ENCODE data around the gene TMEFF2.

DNA sequence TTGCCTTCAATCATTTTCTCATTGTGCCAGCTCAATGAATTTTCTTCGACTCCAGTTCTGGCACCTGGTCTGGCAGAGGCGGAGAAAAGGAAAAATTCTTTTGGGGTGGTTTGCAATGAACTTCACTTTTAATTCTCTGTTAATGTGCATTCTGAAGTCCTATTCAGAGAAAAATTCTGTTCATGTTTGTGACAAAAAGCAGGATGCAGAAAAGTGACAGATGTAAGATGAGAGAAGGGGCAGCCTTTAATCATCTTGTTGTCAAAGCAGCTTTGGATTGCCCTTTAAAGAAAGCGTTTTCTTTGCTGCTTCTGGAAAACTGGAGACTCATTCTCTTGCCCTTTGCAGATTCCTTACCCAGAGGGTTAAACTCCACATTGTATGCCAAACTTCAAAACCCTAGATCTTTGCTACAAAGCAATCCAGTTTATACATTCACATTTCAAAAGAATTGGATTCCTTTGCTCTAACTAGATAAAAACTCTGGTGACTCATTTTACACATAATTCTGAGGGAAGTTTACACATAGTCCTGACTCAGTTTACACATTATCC lies 253.3 kb downstream of the TMEFF2 start:
- TF ChIP-seq, protein P1, sequence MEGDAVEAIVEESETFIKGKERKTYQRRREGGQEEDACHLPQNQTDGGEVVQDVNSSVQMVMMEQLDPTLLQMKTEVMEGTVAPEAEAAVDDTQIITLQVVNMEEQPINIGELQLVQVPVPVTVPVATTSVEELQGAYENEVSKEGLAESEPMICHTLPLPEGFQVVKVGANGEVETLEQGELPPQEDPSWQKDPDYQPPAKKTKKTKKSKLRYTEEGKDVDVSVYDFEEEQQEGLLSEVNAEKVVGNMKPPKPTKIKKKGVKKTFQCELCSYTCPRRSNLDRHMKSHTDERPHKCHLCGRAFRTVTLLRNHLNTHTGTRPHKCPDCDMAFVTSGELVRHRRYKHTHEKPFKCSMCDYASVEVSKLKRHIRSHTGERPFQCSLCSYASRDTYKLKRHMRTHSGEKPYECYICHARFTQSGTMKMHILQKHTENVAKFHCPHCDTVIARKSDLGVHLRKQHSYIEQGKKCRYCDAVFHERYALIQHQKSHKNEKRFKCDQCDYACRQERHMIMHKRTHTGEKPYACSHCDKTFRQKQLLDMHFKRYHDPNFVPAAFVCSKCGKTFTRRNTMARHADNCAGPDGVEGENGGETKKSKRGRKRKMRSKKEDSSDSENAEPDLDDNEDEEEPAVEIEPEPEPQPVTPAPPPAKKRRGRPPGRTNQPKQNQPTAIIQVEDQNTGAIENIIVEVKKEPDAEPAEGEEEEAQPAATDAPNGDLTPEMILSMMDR (IDR thresholded peaks at IDR 0.05; ENCODE audit: insufficient read depth, low read length, poor library complexity, severe bottlenecking) = no peak
- no peak for TF ChIP-seq EZH2phosphoT487 (conservative IDR thresholded peaks at IDR 0.05; ENCODE audit: low read length)

Data from SU-DHL-6 (cell line).